ENCODE data around the gene GOT1. TPM values are rescaled to one million over a fixed set of nuclear protein-coding genes. Genes with fewer than 3 reads are reported as not detected.

The GOT1 gene
- 10 to 100 TPM; 45.8 to 65.1 (median 51.0) TPM for total RNA-seq

DNA sequence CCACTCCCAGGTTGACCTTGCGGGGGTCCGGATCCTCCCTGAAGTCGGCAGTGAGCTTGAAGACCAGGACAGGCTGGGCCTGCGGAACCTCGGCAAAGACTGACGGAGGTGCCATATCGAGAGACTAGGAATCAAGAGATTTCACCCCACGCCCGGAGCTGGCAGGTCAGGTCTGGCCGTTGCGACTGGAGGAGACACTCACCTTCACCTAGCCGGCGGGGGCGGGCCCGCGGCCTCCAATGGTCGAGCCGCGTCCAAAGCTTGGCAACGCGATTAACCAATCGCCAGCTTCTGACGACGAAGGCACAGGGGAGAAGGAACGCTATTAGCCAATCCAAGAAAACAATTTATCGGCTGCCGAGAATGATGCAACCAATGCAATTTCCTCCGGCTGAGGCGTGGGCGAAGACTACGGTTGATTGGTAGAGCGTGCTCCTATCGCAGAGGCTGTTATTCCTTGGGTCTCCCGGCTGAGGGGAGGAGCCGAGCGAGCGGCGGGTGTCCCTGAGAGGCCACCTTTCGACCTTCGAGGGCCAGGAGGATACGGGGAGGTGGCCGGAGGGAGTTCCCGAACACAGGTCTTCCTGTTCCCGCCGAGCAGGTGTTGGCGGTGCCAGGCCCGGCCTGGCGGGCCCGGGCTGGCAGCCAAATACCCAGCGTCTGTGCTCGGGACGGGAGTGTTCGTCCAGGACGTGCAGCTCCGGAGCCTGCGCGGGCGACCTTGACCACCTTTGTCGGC lies at the start of gene GOT1:
Gene GOT1, minus strand, starts transcription at position 174 of the 739 bp plus-strand sequence. Its CDS starts 59 bp downstream, at position 115.
- peak; percentile 84 for DNase-seq
- Histone ChIP-seq H3K9me3 (no peaks in the 10 kb centered on the region), H3K4me3 (peak within 1 kb of the TSS; percentile 60 to 92 (median 80)), H3K4me1 (peaks cover 4 to 70% (median 11%) of the 10 kb centered on the region in 3 donors), H3K27ac (peak within 1 kb of the TSS; percentile 95 to 98 (median 97)), H3K36me3 (peaks cover 0 to 17% (median 0%) of the 10 kb centered on the region in 3 donors), H3K27me3 (no peaks in the 10 kb centered on the region)
- TF ChIP-seq, protein P1, sequence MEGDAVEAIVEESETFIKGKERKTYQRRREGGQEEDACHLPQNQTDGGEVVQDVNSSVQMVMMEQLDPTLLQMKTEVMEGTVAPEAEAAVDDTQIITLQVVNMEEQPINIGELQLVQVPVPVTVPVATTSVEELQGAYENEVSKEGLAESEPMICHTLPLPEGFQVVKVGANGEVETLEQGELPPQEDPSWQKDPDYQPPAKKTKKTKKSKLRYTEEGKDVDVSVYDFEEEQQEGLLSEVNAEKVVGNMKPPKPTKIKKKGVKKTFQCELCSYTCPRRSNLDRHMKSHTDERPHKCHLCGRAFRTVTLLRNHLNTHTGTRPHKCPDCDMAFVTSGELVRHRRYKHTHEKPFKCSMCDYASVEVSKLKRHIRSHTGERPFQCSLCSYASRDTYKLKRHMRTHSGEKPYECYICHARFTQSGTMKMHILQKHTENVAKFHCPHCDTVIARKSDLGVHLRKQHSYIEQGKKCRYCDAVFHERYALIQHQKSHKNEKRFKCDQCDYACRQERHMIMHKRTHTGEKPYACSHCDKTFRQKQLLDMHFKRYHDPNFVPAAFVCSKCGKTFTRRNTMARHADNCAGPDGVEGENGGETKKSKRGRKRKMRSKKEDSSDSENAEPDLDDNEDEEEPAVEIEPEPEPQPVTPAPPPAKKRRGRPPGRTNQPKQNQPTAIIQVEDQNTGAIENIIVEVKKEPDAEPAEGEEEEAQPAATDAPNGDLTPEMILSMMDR (IDR thresholded peaks at IDR 0.05): no peak
- TF ChIP-seq POLR2A (IDR thresholded peaks at IDR 0.05): peak in 3 of 4 donors; percentile 59 to 84 (median 74)
- WGBS, 2 donors: 0% methylated on average over 2 to 22 of the region's 59 CpGs
- intact Hi-C loops (cut with DNase I): no loop called here

DNA sequence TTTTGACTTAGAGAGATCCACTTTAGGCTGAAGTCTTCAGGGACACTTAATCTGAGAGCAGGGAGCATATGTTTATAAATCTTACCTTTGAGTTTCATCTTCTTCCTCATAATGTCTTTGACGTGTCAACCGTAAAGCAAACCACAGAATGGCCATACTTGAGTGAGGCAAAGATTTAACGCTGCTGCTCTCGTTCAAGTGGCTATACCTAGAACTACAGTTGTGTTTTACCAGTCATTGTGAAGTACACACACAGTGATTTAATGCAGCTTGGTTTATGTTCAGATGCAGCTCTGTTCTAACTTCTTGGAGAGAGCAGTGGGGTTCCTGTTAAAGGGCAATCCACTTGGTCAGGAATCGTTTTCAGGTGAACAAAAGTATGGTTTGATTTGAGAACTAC lies 39.9 kb upstream of the GOT1 start:
- Histone ChIP-seq H3K4me3 (no peak overlapping the region), H3K36me3 (no peaks in the 10 kb centered on the region), H3K27me3 (peaks cover 0 to 59% (median 0%) of the 10 kb centered on the region in 4 donors), H3K4me1 (peaks cover 0 to 13% (median 7%) of the 10 kb centered on the region in 3 donors), H3K9me3 (no peaks in the 10 kb centered on the region), H3K27ac (no peak overlapping the region)
- TF ChIP-seq, protein P1 (IDR thresholded peaks at IDR 0.05): no peak
- TF ChIP-seq POLR2A (IDR thresholded peaks at IDR 0.05): no peak
- 58 to 69% methylated on average over 5 of the region's 5 CpGs for WGBS, 2 donors
- no peak for DNase-seq
- intact Hi-C loops (cut with DNase I): no loop called here

DNA sequence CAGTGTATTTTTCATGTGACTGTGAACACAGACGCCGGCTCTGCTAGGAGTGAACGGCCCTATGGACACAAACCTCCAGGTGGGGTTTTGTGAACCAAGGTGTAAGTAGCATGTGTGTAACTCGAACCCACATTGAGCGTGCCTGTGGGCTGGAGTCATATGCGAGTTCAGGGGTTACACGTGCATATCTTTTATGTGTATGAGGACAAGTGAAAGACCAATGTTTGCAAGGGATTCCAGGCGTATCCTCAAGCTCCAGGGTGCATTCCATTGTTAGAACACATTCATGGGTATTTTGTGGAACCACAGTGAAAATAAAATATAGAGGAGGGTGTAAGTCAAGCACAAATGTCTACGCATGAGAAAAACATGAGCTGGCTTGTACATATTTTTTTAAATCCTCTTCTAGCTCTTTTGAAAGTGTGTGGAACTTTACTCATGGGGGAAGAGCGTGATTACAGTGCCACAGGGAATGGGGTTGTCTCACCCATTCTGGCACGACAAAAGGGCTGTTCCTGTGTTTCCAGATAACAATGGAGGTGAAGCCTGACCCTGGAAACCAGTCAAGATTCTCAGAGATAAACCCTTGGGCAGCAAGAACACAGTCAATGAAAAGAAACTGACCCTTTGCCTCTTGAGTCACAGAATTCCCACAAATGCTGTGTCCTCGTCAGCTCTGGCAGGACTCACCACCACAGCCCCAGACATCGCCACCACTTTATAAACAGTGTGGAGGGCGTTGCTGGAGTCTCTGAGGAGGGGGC lies 37.0 kb upstream of the GOT1 start:
- DNase-seq: no peak
- Histone ChIP-seq H3K36me3 (no peaks in the 10 kb centered on the region), H3K27ac (peak overlapping the region in 3 of 4 donors; percentile 50 to 71 (median 59)), H3K4me1 (peaks cover 0 to 13% (median 7%) of the 10 kb centered on the region in 3 donors), H3K9me3 (no peaks in the 10 kb centered on the region), H3K27me3 (peaks cover 0 to 55% (median 0%) of the 10 kb centered on the region in 4 donors), H3K4me3 (no peak overlapping the region)
- TF ChIP-seq, protein P1 (IDR thresholded peaks at IDR 0.05): no peak
- TF ChIP-seq POLR2A (IDR thresholded peaks at IDR 0.05): no peak
- intact Hi-C loops (cut with DNase I): no loop called here
- WGBS, 2 donors: 39 to 53% methylated on average over 9 to 14 of the region's 14 CpGs

DNA sequence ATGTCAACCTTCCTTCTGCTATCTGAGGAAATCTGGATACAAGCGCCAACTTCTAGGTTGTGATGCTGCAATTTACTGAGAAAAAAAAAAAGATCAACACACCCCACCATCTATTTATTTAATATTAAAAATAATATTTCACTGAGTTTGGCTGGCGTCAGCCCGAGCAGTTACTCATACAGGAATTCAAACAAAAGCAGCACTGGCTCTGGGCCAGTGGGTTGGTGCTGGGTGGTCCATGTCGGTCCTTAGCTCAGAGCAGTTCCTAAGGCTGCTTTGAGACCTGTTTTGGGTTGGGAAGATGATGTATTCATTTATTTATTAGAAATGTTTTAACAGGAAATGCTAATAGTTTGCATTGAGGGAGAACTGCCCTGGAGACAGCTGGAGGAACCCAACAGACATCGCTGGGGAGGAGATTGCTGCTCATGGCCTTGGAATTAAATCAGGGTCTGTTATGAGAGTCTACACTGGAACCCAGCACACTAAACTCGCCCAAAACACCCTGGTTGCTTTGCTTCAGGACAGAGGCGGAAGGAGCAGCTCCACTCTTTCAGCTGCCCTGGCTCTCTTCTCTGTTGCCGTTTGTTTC lies 36.3 kb upstream of the GOT1 start:
- Histone ChIP-seq H3K27ac (peak overlapping the region in 3 of 4 donors; percentile 50 to 71 (median 59)), H3K36me3 (no peaks in the 10 kb centered on the region), H3K4me3 (no peak overlapping the region), H3K9me3 (no peaks in the 10 kb centered on the region), H3K4me1 (peaks cover 0 to 13% (median 7%) of the 10 kb centered on the region in 3 donors), H3K27me3 (peaks cover 0 to 61% (median 0%) of the 10 kb centered on the region in 4 donors)
- TF ChIP-seq POLR2A (IDR thresholded peaks at IDR 0.05): no peak
- TF ChIP-seq, protein P1 (IDR thresholded peaks at IDR 0.05): no peak
- 16 to 17% methylated on average over 8 of the region's 8 CpGs for WGBS, 2 donors
- DNase-seq: no peak
- intact Hi-C loops (cut with DNase I): no loop called here

Data from esophagus squamous epithelium (tissue), 5 donors.